PC-9 (cell line): Measurements from ENCODE around the gene IFITM1. TPM values are rescaled to one million over a fixed set of nuclear protein-coding genes. Genes with fewer than 3 reads are reported as not detected.
"Not testable (repeated sequence)": the region's sequence is repeated elsewhere in the genome, so short reads cannot be mapped to it uniquely, and the experiment has no call there.

ENCODE experiments used
- BruUV-seq: library from RNA; stranded (reverse); fragments of 400-500 nt; replicated peaks from 2 replicates; lab custom pipeline; 2021; lab: Mats Ljungman, UMichigan
- CTCF ChIA-PET: fragments of 300-600 bp; sonication (Branson Sonifier 250); formaldehyde crosslinking; loops from one replicate; lab custom pipeline; 2022; ENCODE audit warnings: antibody characterized with exemption; lab: Charles Lee
- POLR2A ChIA-PET: fragments of 300-600 bp; sonication (Branson Sonifier 250); formaldehyde crosslinking; loops from one replicate; lab custom pipeline; 2022; ENCODE audit warnings: antibody characterized with exemption; ENCODE audit not compliant: unreplicated experiment; lab: Charles Lee
- DNase-seq, 2 experiments: peaks; one replicate each; pipeline versions ENCODE4 v3.0.0 to v3.0.0-alpha.2; 2015 to 2022; ENCODE audit warnings: mixed read lengths in 1 of 2
- H2AFZ ChIP-seq: fragments of 200-600 bp; sonication (generic); 2 replicates; pipeline ENCODE4 v1.8.1; 2017; ENCODE audit warnings: antibody characterized with exemption
- H3F3A ChIP-seq: fragments of 200-600 bp; sonication (generic); 2 replicates; pipeline ENCODE4 v1.8.1; 2017; ENCODE audit warnings: antibody characterized with exemption, mild to moderate bottlenecking, low read depth; ENCODE audit not compliant: insufficient read depth
- H3K27ac ChIP-seq: fragments of 200-600 bp; sonication (generic); 2 replicates; pipeline ENCODE4 v1.6.1; 2016; ENCODE audit warnings: mixed run types
- H3K27me3 ChIP-seq: fragments of 200-600 bp; sonication (generic); 2 replicates; pipeline ENCODE4 v1.6.1; 2016; ENCODE audit warnings: low read depth, mixed run types; ENCODE audit not compliant: insufficient read depth
- H3K36me3 ChIP-seq: fragments of 200-600 bp; sonication (generic); 2 replicates; pipeline ENCODE4 v1.6.1; 2016; ENCODE audit warnings: low read depth, mixed run types
- H3K4me1 ChIP-seq: fragments of 200-600 bp; sonication (generic); replicated peaks from 2 replicates; pipeline ENCODE4 v1.6.1; 2016; ENCODE audit warnings: mixed run types; ENCODE audit not compliant: insufficient read depth
- H3K4me2 ChIP-seq: fragments of 200-600 bp; sonication (generic); 2 replicates; pipeline ENCODE4 v1.6.1; 2017; ENCODE audit warnings: mixed run types
- H3K4me3 ChIP-seq: fragments of 200-600 bp; sonication (generic); 2 replicates; pipeline ENCODE4 v1.6.1; 2016; ENCODE audit warnings: mixed run types
- H3K79me2 ChIP-seq: fragments of 200-600 bp; sonication (generic); 2 replicates; pipeline ENCODE4 v1.6.1; 2017; ENCODE audit warnings: low read depth, mixed run types
- H3K9me2 ChIP-seq: fragments of 200-600 bp; sonication (generic); 2 replicates; pipeline ENCODE4 v1.8.1; 2017; ENCODE audit warnings: mild to moderate bottlenecking; ENCODE audit not compliant: insufficient read depth
- H3K9me3 ChIP-seq: fragments of 200-600 bp; sonication (generic); 2 replicates; pipeline ENCODE4 v1.8.1; 2016; ENCODE audit warnings: low read depth; ENCODE audit not compliant: insufficient read depth
- H4K20me1 ChIP-seq: fragments of 200-600 bp; sonication (generic); 2 replicates; pipeline ENCODE4 v1.8.1; 2017; ENCODE audit not compliant: insufficient read depth
- EZH2 ChIP-seq: fragments of 200-600 bp; sonication (generic); IDR thresholded peaks from 2 replicates; pipeline ENCODE4 v1.8.0; 2017; ENCODE audit warnings: antibody characterized with exemption, low read depth
- intact Hi-C: fragments of 100-400 bp; cut with micrococcal nuclease; formaldehyde crosslinking; loops from one replicate; pipeline ENCODE4 v1.10.0; 2022; ENCODE audit not compliant: unreplicated experiment
- total RNA-seq: library from RNA; stranded (reverse); gene quantifications from 2 replicates; pipeline ENCODE4 v1.2.3, GENCODE V29; 2021
- TF ChIP-seq, protein P1 (sequence below): fragments of 200-600 bp; sonication (generic); conservative IDR thresholded peaks from 2 replicates; pipeline ENCODE4 v1.6.1; 2017; ENCODE audit warnings: mixed run types, antibody characterized with exemption, mild to moderate bottlenecking, moderate library complexity

Gene IFITM1
- total RNA-seq, 1 experiment from 2014 or later = 9.5 TPM

- no peaks in the 10 kb centered on the region for H3F3A ChIP-seq
- ChIA-PET POLR2A (no interaction called here), CTCF (interaction anchor here (0.7 kb wide), 1 partner anchor 78 kb away, joined by 14 read pairs; no protein-coding TSS in a partner anchor)
- H3K9me2 ChIP-seq = no peaks in the 10 kb centered on the region
- DNase-seq = no peak
- no peaks in the 10 kb centered on the region for H3K9me3 ChIP-seq
- TF ChIP-seq, protein P1, sequence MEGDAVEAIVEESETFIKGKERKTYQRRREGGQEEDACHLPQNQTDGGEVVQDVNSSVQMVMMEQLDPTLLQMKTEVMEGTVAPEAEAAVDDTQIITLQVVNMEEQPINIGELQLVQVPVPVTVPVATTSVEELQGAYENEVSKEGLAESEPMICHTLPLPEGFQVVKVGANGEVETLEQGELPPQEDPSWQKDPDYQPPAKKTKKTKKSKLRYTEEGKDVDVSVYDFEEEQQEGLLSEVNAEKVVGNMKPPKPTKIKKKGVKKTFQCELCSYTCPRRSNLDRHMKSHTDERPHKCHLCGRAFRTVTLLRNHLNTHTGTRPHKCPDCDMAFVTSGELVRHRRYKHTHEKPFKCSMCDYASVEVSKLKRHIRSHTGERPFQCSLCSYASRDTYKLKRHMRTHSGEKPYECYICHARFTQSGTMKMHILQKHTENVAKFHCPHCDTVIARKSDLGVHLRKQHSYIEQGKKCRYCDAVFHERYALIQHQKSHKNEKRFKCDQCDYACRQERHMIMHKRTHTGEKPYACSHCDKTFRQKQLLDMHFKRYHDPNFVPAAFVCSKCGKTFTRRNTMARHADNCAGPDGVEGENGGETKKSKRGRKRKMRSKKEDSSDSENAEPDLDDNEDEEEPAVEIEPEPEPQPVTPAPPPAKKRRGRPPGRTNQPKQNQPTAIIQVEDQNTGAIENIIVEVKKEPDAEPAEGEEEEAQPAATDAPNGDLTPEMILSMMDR = no peak
- TF ChIP-seq EZH2 = no peak
- H3K27ac ChIP-seq = no peak overlapping the region
- H3K79me2 ChIP-seq = no peaks in the 10 kb centered on the region
- no peaks in the 10 kb centered on the region for H4K20me1 ChIP-seq
- intact Hi-C loops = no loop called here
- H3K4me1 ChIP-seq = no peaks in the 10 kb centered on the region
- no peak overlapping the region for H3K4me3 ChIP-seq
- BruUV-seq = TSS peak; percentile 22
- no peaks in the 10 kb centered on the region for H3K36me3 ChIP-seq
- H3K4me2 ChIP-seq = no peak overlapping the region
- H2AFZ ChIP-seq = no peak overlapping the region
- H3K27me3 ChIP-seq = no peaks in the 10 kb centered on the region
Observed at GRCh38 chr11:285894-286220, 28.0 kb upstream of the IFITM1 start.

GRCh38 chr11:286977-287820 lies 26.6 kb upstream of the IFITM1 start:
- POLR2A ChIA-PET = interaction anchor here (0.6 kb wide), 1 partner anchor 1261 kb away, joined by 4 read pairs; no protein-coding TSS in a partner anchor
- Histone ChIP-seq H3K27ac (0 out of 2 replicates have a peak overlapping the region, but pooled peaks have one; percentile 6), H3K4me2 (peak overlapping the region; percentile 75), H3K4me3 (peak overlapping the region; percentile 63; the same call in 1 of the 2 replicates)
- H3K9me3 ChIP-seq, CTCF ChIA-PET, H3K79me2 ChIP-seq, H3K27me3 ChIP-seq, BruUV-seq, H3K36me3 ChIP-seq, H3F3A ChIP-seq, H2AFZ ChIP-seq, H4K20me1 ChIP-seq, H3K4me1 ChIP-seq, H3K9me2 ChIP-seq, intact Hi-C loops: not testable (repeated sequence)
- peak; percentile 36 to 69 for DNase-seq

DNA sequence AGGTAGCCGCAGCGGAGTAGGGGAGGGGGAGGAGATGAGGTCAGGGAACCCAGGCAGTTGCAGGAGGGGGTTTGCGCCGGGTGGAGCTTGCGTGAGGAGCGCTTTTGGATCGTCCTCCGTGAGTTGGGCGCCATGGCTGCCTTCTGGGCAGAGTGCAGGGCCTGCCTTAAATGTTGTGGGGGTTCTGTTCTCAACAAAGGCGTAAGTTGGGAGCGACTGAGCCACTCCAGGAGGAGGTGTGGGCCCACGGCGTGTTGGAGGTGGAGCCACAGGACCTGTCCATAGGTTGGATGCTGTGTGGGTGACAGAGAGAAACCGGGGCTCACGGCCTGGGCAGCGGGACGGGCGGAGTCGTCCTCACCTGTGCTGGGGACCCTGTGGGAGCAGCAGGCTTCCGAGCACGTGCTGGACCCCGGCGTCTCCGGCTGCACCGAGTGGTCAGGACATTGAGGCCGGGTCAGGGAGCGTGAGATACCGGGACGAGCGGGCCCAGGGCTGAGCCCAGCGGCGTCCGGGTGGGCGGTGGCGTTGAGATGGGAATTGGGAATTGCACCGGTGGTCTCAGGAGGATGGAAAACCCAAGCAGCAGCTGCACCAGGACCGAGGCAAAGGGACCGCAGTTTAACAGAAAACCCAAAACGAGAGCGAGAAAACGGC lies 25.9 kb upstream of the IFITM1 start:
- DNase-seq = peak in 1 of 2 experiments; percentile 41
- no peaks in the 10 kb centered on the region for H3K79me2 ChIP-seq
- H3K4me1 ChIP-seq = no peaks in the 10 kb centered on the region
- TF ChIP-seq EZH2 = no peak
- TF ChIP-seq, protein P1 = no peak
- no peaks in the 10 kb centered on the region for H4K20me1 ChIP-seq
- POLR2A ChIA-PET = interaction anchor here (0.6 kb wide), 1 partner anchor 219 kb away, joined by 3 read pairs; no protein-coding TSS in a partner anchor
- no peaks in the 10 kb centered on the region for H3K27me3 ChIP-seq
- H3K9me3 ChIP-seq = no peaks in the 10 kb centered on the region
- CTCF ChIA-PET = no interaction called here
- H3K27ac ChIP-seq = no peak overlapping the region
- peak overlapping the region; percentile 63 for H3K4me3 ChIP-seq
- TSS peak; percentile 21 for BruUV-seq
- no peaks in the 10 kb centered on the region for H3F3A ChIP-seq
- H3K36me3 ChIP-seq = no peaks in the 10 kb centered on the region
- peak overlapping the region; percentile 75 for H3K4me2 ChIP-seq
- intact Hi-C loops = no loop called here
- no peaks in the 10 kb centered on the region for H3K9me2 ChIP-seq
- H2AFZ ChIP-seq = 0 out of 2 replicates have a peak overlapping the region, but pooled peaks have one; percentile 64
